ENCODE measurements around the gene RACGAP1. TPM values are rescaled to one million over a fixed set of nuclear protein-coding genes. Genes with fewer than 3 reads are reported as not detected.

Gene RACGAP1
- total RNA-seq, 2 experiments from 2014 or later: 113 to 117 TPM

- Mint-ChIP-seq H3K27ac (no peak overlapping the region), H3K27me3 (no peaks in the 10 kb centered on the region), H3K9me3 (no peaks in the 10 kb centered on the region), H3K36me3 (ENCODE audit: low read depth) (no peaks in the 10 kb centered on the region), H3K4me1 (ENCODE audit: low read depth) (peaks cover 25% of the 10 kb centered on the region), H3K4me3 (no peak overlapping the region)
- TF ChIP-seq CTCF (IDR thresholded peaks at IDR 0.05): no peak
- ChIA-PET CTCF (interaction anchor here (0.9 to 3.4 kb wide), 2 partner anchors 23 to 202 kb away, joined by 5 to 18 read pairs; partner anchors contain the start of gene TMBIM6), POLR2A (no interaction called here)
- DNase-seq (no peak), ATAC-seq (no peak)
- intact Hi-C loops (cut with micrococcal nuclease): no loop called here
These were observed 81.7 kb downstream of the RACGAP1 start for GRCh38 chr12:49943625-49943960.

DNA sequence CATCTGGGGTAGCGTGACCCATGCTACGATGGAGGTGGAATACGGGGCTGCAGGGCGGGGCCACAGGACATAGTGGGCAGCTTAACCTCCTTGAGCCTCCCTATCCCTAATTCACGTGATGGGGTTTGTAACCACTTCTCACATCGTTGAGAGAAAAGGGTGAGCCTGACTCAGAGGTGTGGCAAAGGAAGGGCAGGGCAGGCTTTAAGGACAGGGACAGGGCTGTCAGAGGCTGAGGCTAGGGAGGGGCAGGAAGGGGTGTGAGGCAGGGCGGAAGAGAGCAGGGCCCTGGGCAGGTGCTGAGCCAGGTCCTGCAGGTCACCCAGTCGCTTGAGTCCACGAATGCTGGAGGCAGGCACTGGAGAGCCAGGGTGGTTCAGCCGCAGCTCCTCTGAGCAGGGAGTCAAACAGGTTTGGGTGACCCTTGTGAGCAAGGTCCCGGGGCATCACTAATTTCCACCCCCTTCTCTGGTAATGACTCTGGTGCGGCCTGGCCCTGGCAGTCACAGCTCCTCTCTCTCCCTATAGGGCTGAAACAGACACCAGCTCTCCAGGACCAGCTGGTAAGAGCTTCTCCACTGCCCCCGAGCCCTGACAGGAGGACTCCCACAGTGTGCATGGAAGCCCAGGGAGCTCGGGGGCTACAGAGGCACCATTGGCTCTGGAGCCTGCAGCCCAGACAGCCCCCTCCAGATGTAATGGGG is 82.2 kb downstream of the RACGAP1 start:
- ChIA-PET CTCF (interaction anchor here (0.9 to 3.4 kb wide), 4 partner anchors 24 to 202 kb away, joined by 3 to 18 read pairs (median 4); partner anchors contain the start of gene TMBIM6), POLR2A (interaction anchor here (0.6 to 0.9 kb wide), 2 partner anchors 20 to 24 kb away, joined by 3 to 5 read pairs; no protein-coding TSS in a partner anchor)
- ATAC-seq (no peak), DNase-seq (no peak)
- Mint-ChIP-seq H3K4me3 (no peak overlapping the region), H3K9me3 (no peaks in the 10 kb centered on the region), H3K4me1 (ENCODE audit: low read depth) (peaks cover 25% of the 10 kb centered on the region), H3K27me3 (no peaks in the 10 kb centered on the region), H3K36me3 (ENCODE audit: low read depth) (no peaks in the 10 kb centered on the region), H3K27ac (no peak overlapping the region)
- intact Hi-C loops (cut with micrococcal nuclease): no loop called here
- no peak for TF ChIP-seq CTCF (IDR thresholded peaks at IDR 0.05)

GRCh38 chr12:49942512-49942893 is 82.8 kb downstream of the RACGAP1 start:
- Mint-ChIP-seq H3K27me3 (no peaks in the 10 kb centered on the region), H3K9me3 (no peaks in the 10 kb centered on the region), H3K27ac (no peak overlapping the region), H3K36me3 (ENCODE audit: low read depth) (no peaks in the 10 kb centered on the region), H3K4me1 (ENCODE audit: low read depth) (peaks cover 25% of the 10 kb centered on the region), H3K4me3 (no peak overlapping the region)
- ATAC-seq (no peak), DNase-seq (no peak)
- intact Hi-C loops (cut with micrococcal nuclease): no loop called here
- CTCF ChIA-PET: interaction anchor here (0.8 to 3.4 kb wide), 4 partner anchors 24 to 164 kb away, joined by 3 to 18 read pairs (median 3); no protein-coding TSS in a partner anchor
- no peak for TF ChIP-seq CTCF (IDR thresholded peaks at IDR 0.05)
- POLR2A ChIA-PET: interaction anchor here (0.6 to 0.9 kb wide), 2 partner anchors 20 to 24 kb away, joined by 3 to 5 read pairs; no protein-coding TSS in a partner anchor

- ATAC-seq: no peak
- peaks cover 25% of the 10 kb centered on the region for H3K4me1 Mint-ChIP-seq (ENCODE audit: low read depth)
- no peak for DNase-seq
- TF ChIP-seq CTCF (IDR thresholded peaks at IDR 0.05): no peak
- H3K27ac Mint-ChIP-seq: no peak overlapping the region
- no peaks in the 10 kb centered on the region for H3K36me3 Mint-ChIP-seq (ENCODE audit: low read depth)
- H3K4me3 Mint-ChIP-seq: no peak overlapping the region
- intact Hi-C loops (cut with micrococcal nuclease): no loop called here
- ChIA-PET CTCF (interaction anchor here (0.7 to 3.4 kb wide), 5 partner anchors 25 to 163 kb away, joined by 3 to 18 read pairs (median 3); no protein-coding TSS in a partner anchor), POLR2A (interaction anchor here (0.9 kb wide), 1 partner anchor 25 kb away, joined by 5 read pairs; no protein-coding TSS in a partner anchor)
- H3K9me3 Mint-ChIP-seq: no peaks in the 10 kb centered on the region
- H3K27me3 Mint-ChIP-seq: no peaks in the 10 kb centered on the region
These were observed 83.5 kb downstream of the RACGAP1 start for GRCh38 chr12:49941556-49942511.

Data from activated CD8-positive, alpha-beta T cell treated with anti-CD3 and anti-CD28 coated beads for 36 hours (primary cell).